Nephron progenitor cell (in vitro differentiated cells): ENCODE measurements around the gene IL4R.

ENCODE experiments used
- DNase-seq: peaks from one replicate; pipeline ENCODE4 v3.0.0; 2021
- H3K27ac Mint-ChIP-seq: 2 replicates; pipeline ENCODE4 v1.8.0; 2021; ENCODE audit warnings: mild to moderate bottlenecking, moderate library complexity, mixed read lengths
- H3K27me3 Mint-ChIP-seq: 2 replicates; pipeline ENCODE4 v1.8.0; 2021; ENCODE audit warnings: mild to moderate bottlenecking, low read depth, mixed read lengths; ENCODE audit not compliant: poor library complexity
- H3K36me3 Mint-ChIP-seq: 2 replicates; pipeline ENCODE4 v1.8.0; 2021; ENCODE audit warnings: low read depth, mixed read lengths
- H3K4me1 Mint-ChIP-seq: 2 replicates; pipeline ENCODE4 v1.8.0; 2021; ENCODE audit warnings: mixed read lengths
- H3K4me3 Mint-ChIP-seq: 2 replicates; pipeline ENCODE4 v1.8.0; 2021; ENCODE audit warnings: mild to moderate bottlenecking, moderate library complexity, mixed read lengths
- H3K9me3 Mint-ChIP-seq: 2 replicates; pipeline ENCODE4 v1.8.0; 2021; ENCODE audit warnings: mild to moderate bottlenecking, moderate library complexity, mixed read lengths
- CTCF ChIP-seq: fragments of 200-600 bp; sonication (generic); IDR thresholded peaks from 2 replicates; pipeline ENCODE4 v1.5.0; 2021; ENCODE audit warnings: antibody characterized with exemption

Gene IL4R

GRCh38 chr16:27363246-27363632 lies 49.5 kb downstream of the IL4R start:
- TF ChIP-seq CTCF, result no peak
- no peak overlapping the region for H3K27ac Mint-ChIP-seq
- no peaks in the 10 kb centered on the region for H3K4me1 Mint-ChIP-seq
- no peak overlapping the region for H3K4me3 Mint-ChIP-seq
- DNase-seq, result no peak
- H3K9me3 Mint-ChIP-seq, result no peaks in the 10 kb centered on the region
- H3K27me3 Mint-ChIP-seq, result no peaks in the 10 kb centered on the region
- peaks cover 12% of the 10 kb centered on the region for H3K36me3 Mint-ChIP-seq

- no peak for TF ChIP-seq CTCF
- Mint-ChIP-seq H3K27ac (no peak overlapping the region), H3K4me1 (no peaks in the 10 kb centered on the region), H3K4me3 (no peak overlapping the region), H3K36me3 (peaks cover 8% of the 10 kb centered on the region), H3K9me3 (no peaks in the 10 kb centered on the region), H3K27me3 (peaks cover 1% of the 10 kb centered on the region)
- DNase-seq, result no peak
These were observed 50.0 kb downstream of the IL4R start for GRCh38 chr16:27363797-27364196.

GRCh38 chr16:27364493-27365141 lies 50.8 kb downstream of the IL4R start:
- H3K27me3 Mint-ChIP-seq, result peaks cover 7% of the 10 kb centered on the region
- no peak overlapping the region for H3K4me3 Mint-ChIP-seq
- H3K27ac Mint-ChIP-seq, result peak overlapping the region; percentile 60
- peaks cover under 1% of the 10 kb centered on the region for H3K36me3 Mint-ChIP-seq
- DNase-seq, result no peak
- no peaks in the 10 kb centered on the region for H3K9me3 Mint-ChIP-seq
- H3K4me1 Mint-ChIP-seq, result no peaks in the 10 kb centered on the region
- no peak for TF ChIP-seq CTCF

GRCh38 chr16:27365142-27366089 lies 51.6 kb downstream of the IL4R start:
- DNase-seq, result no peak
- no peak for TF ChIP-seq CTCF
- Mint-ChIP-seq H3K4me3 (no peak overlapping the region), H3K4me1 (no peaks in the 10 kb centered on the region), H3K9me3 (peaks cover 4% of the 10 kb centered on the region), H3K27me3 (peaks cover 8% of the 10 kb centered on the region), H3K27ac (no peak overlapping the region), H3K36me3 (no peaks in the 10 kb centered on the region)

- H3K4me1 Mint-ChIP-seq, result no peaks in the 10 kb centered on the region
- no peak overlapping the region for H3K27ac Mint-ChIP-seq
- H3K9me3 Mint-ChIP-seq, result peaks cover 4% of the 10 kb centered on the region
- TF ChIP-seq CTCF, result no peak
- no peak for DNase-seq
- H3K4me3 Mint-ChIP-seq, result no peak overlapping the region
- peaks cover 8% of the 10 kb centered on the region for H3K27me3 Mint-ChIP-seq
- no peaks in the 10 kb centered on the region for H3K36me3 Mint-ChIP-seq
These were observed 53.1 kb downstream of the IL4R start for GRCh38 chr16:27366687-27367460.
